ENCODE results near the gene PTPRG.

- TF ChIP-seq CTCF (optimal IDR thresholded peaks at IDR 0.05 in 1 of 3, IDR thresholded peaks at IDR 0.05 in 1 of 3, conservative IDR thresholded peaks at IDR 0.05 in 1 of 3; ENCODE audit: extremely low read depth in 1 of 3, insufficient read depth in 2 of 3, low read length in 3 of 3) (no peak), EZH2 (IDR thresholded peaks at IDR 0.05; ENCODE audit: low read length) (no peak)
These were observed 48.9 kb downstream of the PTPRG start for GRCh38 chr3:61610316-61610715.

Measured in keratinocyte (primary cell).